ENCODE data around the gene CLEC2A. TPM values are rescaled to one million over a fixed set of nuclear protein-coding genes. Genes with fewer than 3 reads are reported as not detected.
"Not testable (repeated sequence)": the region's sequence is repeated elsewhere in the genome, so short reads cannot be mapped to it uniquely, and the experiment has no call there.

CLEC2A gene
- not detected for polyA plus RNA-seq (ENCODE audit: insufficient read length in 3 of 3)
- long read RNA-seq, donor 1: 0 reads
- long read RNA-seq, donor 2: 0 reads
- long read RNA-seq, donor 3: 0 reads
- long read RNA-seq, donor 4: 0 reads
- long read RNA-seq, donor 5: 0 reads
- long read RNA-seq, donor 6: 0 reads
- long read RNA-seq, donor 7: 0 reads
- long read RNA-seq, donor 8: 0 reads
- long read RNA-seq, donor 9: 0 reads
- long read RNA-seq, donor 10: 0 reads
- long read RNA-seq, donor 11: 0 reads
- long read RNA-seq, donor 12: 0 reads
- long read RNA-seq, donor 13: 0 reads
- long read RNA-seq, donor 14: 0 reads
- long read RNA-seq, donor 15: 0 reads
- long read RNA-seq, donor 16: 0 reads

- DNase-seq (ENCODE audit: extremely low read depth in 1 of 11, low read depth in 9 of 11, low spot score in 4 of 11): no peak
Observed at GRCh38 chr12:9932270-9932669, at the start of gene CLEC2A. Gene CLEC2A (minus strand): TSS chr12:9932370. CDS start chr12:9932329, 41 bp downstream.

- no peak for DNase-seq (ENCODE audit: extremely low read depth in 1 of 11, low read depth in 9 of 11, low spot score in 4 of 11)
Observed at GRCh38 chr12:9980126-9980525, 48.0 kb upstream of the CLEC2A start.

GRCh38 chr12:9977916-9978315, 45.7 kb upstream of the CLEC2A start:
- DNase-seq (ENCODE audit: extremely low read depth in 1 of 11, low read depth in 9 of 11, low spot score in 4 of 11): no peak

- DNase-seq (ENCODE audit: extremely low read depth in 1 of 11, low read depth in 9 of 11, low spot score in 4 of 11): not testable (repeated sequence)
Observed at GRCh38 chr12:9976626-9977025, 44.5 kb upstream of the CLEC2A start.

GRCh38 chr12:9975614-9976013, 43.4 kb upstream of the CLEC2A start:
- DNase-seq (ENCODE audit: extremely low read depth in 1 of 11, low read depth in 9 of 11, low spot score in 4 of 11): no peak

GRCh38 chr12:9974731-9975130, 42.6 kb upstream of the CLEC2A start:
- not testable (repeated sequence) for DNase-seq (ENCODE audit: extremely low read depth in 1 of 11, low read depth in 9 of 11, low spot score in 4 of 11)

GRCh38 chr12:9973949-9974348, 41.8 kb upstream of the CLEC2A start:
- no peak for DNase-seq (ENCODE audit: extremely low read depth in 1 of 11, low read depth in 9 of 11, low spot score in 4 of 11)

- no peak for DNase-seq (ENCODE audit: extremely low read depth in 1 of 11, low read depth in 9 of 11, low spot score in 4 of 11)
Observed at GRCh38 chr12:9971181-9971580, 39.0 kb upstream of the CLEC2A start, which contains the start of gene CLEC12A. Gene CLEC12A (plus strand): TSS chr12:9971409. CDS start chr12:9971597, 188 bp downstream.

GRCh38 chr12:9969673-9970072, 37.5 kb upstream of the CLEC2A start:
- DNase-seq (ENCODE audit: extremely low read depth in 1 of 11, low read depth in 9 of 11, low spot score in 4 of 11): no peak

GRCh38 chr12:9961901-9962300, 29.7 kb upstream of the CLEC2A start:
- no peak for DNase-seq (ENCODE audit: extremely low read depth in 1 of 11, low read depth in 9 of 11, low spot score in 4 of 11)

- DNase-seq (ENCODE audit: extremely low read depth in 1 of 11, low read depth in 9 of 11, low spot score in 4 of 11): no peak
Observed at GRCh38 chr12:9961106-9961505, 28.9 kb upstream of the CLEC2A start.

GRCh38 chr12:9960590-9960989, 28.4 kb upstream of the CLEC2A start:
- no peak for DNase-seq (ENCODE audit: extremely low read depth in 1 of 11, low read depth in 9 of 11, low spot score in 4 of 11)

- no peak for DNase-seq (ENCODE audit: extremely low read depth in 1 of 11, low read depth in 9 of 11, low spot score in 4 of 11)
Observed at GRCh38 chr12:9957834-9958233, 25.7 kb upstream of the CLEC2A start.

GRCh38 chr12:9952954-9953729, 21.0 kb upstream of the CLEC2A start:
- not testable (repeated sequence) for DNase-seq (ENCODE audit: extremely low read depth in 1 of 11, low read depth in 9 of 11, low spot score in 4 of 11)

GRCh38 chr12:9951026-9951675, 19.0 kb upstream of the CLEC2A start:
- DNase-seq (ENCODE audit: extremely low read depth in 1 of 11, low read depth in 9 of 11, low spot score in 4 of 11): no peak

- no peak for DNase-seq (ENCODE audit: extremely low read depth in 1 of 11, low read depth in 9 of 11, low spot score in 4 of 11)
Observed at GRCh38 chr12:9948606-9949296, 16.6 kb upstream of the CLEC2A start.

GRCh38 chr12:9947674-9948073, 15.5 kb upstream of the CLEC2A start:
- DNase-seq (ENCODE audit: extremely low read depth in 1 of 11, low read depth in 9 of 11, low spot score in 4 of 11): no peak

- no peak for DNase-seq (ENCODE audit: extremely low read depth in 1 of 11, low read depth in 9 of 11, low spot score in 4 of 11)
Observed at GRCh38 chr12:9944391-9944790, 12.2 kb upstream of the CLEC2A start.

- DNase-seq (ENCODE audit: extremely low read depth in 1 of 11, low read depth in 9 of 11, low spot score in 4 of 11): peak in 1 of 11 donors; percentile 2
Observed at GRCh38 chr12:9943240-9943639, 11.1 kb upstream of the CLEC2A start.
